G401 (cell line): ENCODE data around the gene SH3TC1. TPM values are rescaled to one million over a fixed set of nuclear protein-coding genes. Genes with fewer than 3 reads are reported as not detected.
A peak's percentile ranks its signal among the peaks of the same experiment; 100 is the strongest.

Experiments
- DNase-seq: peaks from one replicate; pipeline ENCODE4 v3.0.0-alpha.2; 2015; ENCODE audit warnings: low spot score
- in situ Hi-C: cut with HindIII; loops from 2 replicates; pipeline ENCODE4 v1.10.0; 2016; ENCODE audit warnings: low sequenced_read_pairs, mixed read lengths
- total RNA-seq: library from RNA; depleted of rRNA; stranded (reverse); fragments of >200 nt; shearing (Covaris generic); gene quantifications from 2 replicates; pipeline ENCODE4 v1.2.3, GENCODE V29; 2014

Gene SH3TC1
- total RNA-seq, 1 experiment from 2014 or later: not detected

GRCh38 chr4:8266508-8266907 is 67.4 kb downstream of the SH3TC1 start:
- no peak for DNase-seq
- in situ Hi-C loops: no loop called here

- no peak for DNase-seq
- in situ Hi-C loops: no loop called here
These were observed 68.0 kb downstream of the SH3TC1 start for GRCh38 chr4:8267077-8267476.

- in situ Hi-C loops: no loop called here
- DNase-seq: no peak
These were observed 69.1 kb downstream of the SH3TC1 start for GRCh38 chr4:8268211-8268610.

GRCh38 chr4:8268901-8269534 is 69.9 kb downstream of the SH3TC1 start:
- in situ Hi-C loops: no loop called here
- DNase-seq: no peak

- in situ Hi-C loops: no loop called here
- no peak for DNase-seq
These were observed 70.7 kb downstream of the SH3TC1 start, which contains the start of gene HTRA3 for GRCh38 chr4:8269535-8270417. HTRA3 (plus strand) TSS chr4:8269754; CDS start chr4:8269969, 215 bp downstream.

- DNase-seq: no peak
- in situ Hi-C loops: no loop called here
These were observed 71.3 kb downstream of the SH3TC1 start for GRCh38 chr4:8270418-8270771.

GRCh38 chr4:8270912-8271815 is 72.1 kb downstream of the SH3TC1 start:
- no peak for DNase-seq
- in situ Hi-C loops: no loop called here

- in situ Hi-C loops: no loop called here
- DNase-seq: no peak
These were observed 72.7 kb downstream of the SH3TC1 start for GRCh38 chr4:8271821-8272220.

GRCh38 chr4:8272472-8273428 is 73.7 kb downstream of the SH3TC1 start:
- in situ Hi-C loops: no loop called here
- no peak for DNase-seq

GRCh38 chr4:8273450-8273849 is 74.4 kb downstream of the SH3TC1 start:
- in situ Hi-C loops: no loop called here
- no peak for DNase-seq

GRCh38 chr4:8274066-8274652 is 75.1 kb downstream of the SH3TC1 start:
- no peak for DNase-seq

GRCh38 chr4:8274765-8275547 is 75.9 kb downstream of the SH3TC1 start:
- peak; percentile 8 for DNase-seq
- in situ Hi-C loops: no loop called here

More at GRCh38 chr4:8274066-8274652, 75.1 kb downstream of the SH3TC1 start:
- in situ Hi-C loops: no loop called here

GRCh38 chr4:8275548-8275910 is 76.4 kb downstream of the SH3TC1 start:
- DNase-seq: no peak
- in situ Hi-C loops: no loop called here

GRCh38 chr4:8276358-8277240 is 77.5 kb downstream of the SH3TC1 start:
- in situ Hi-C loops: no loop called here

GRCh38 chr4:8277356-8278008 is 78.4 kb downstream of the SH3TC1 start:
- in situ Hi-C loops: no loop called here
- no peak for DNase-seq

More at GRCh38 chr4:8276358-8277240, 77.5 kb downstream of the SH3TC1 start:
- DNase-seq: no peak

GRCh38 chr4:8278009-8278395 is 78.9 kb downstream of the SH3TC1 start:
- DNase-seq: peak; percentile 1
- in situ Hi-C loops: no loop called here
